Measurements from ENCODE around the gene PLXDC1. TPM values are rescaled to one million over a fixed set of nuclear protein-coding genes. Genes with fewer than 3 reads are reported as not detected.

The PLXDC1 gene
- total RNA-seq, 2 experiments from 2014 or later: 1.7 to 2.4 TPM

DNA sequence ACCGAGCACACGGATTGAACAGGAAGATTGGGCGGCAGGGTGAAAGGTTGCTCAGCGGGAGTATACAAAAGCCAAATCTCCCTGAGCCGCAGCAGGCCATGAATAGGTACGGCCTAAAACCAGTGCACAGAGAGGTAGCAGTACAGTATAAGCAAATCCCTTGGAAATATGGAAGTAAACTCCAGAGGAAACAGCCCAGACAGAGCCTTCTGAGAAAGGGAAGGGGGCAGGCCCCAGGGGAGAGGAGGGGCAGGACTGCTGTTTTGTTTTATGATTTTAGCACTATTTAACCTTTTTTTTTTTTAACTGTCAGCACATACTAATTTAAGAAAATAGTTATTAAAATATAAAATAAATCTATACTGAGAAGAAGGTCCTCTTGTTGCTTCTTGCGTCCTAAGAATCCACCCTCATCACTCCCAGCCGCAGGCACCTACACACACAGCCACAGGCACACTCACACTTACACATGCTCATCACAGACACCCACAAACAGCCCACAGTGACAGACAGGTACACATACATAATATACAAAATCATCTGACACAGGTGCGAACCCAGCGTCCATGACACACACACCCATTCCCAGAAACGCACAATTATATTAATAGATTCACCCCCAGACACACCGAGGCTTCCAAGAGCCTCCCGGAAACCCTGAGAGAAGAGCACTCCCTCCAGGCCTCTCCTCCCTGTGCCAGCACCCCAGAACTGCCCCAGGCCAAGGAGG, 12.8 kb downstream of the PLXDC1 start:
- Mint-ChIP-seq H3K9me3 (no peaks in the 10 kb centered on the region), H3K27me3 (no peaks in the 10 kb centered on the region), H3K4me1 (ENCODE audit: low read depth) (no peaks in the 10 kb centered on the region), H3K27ac (no peak overlapping the region), H3K4me3 (no peak overlapping the region), H3K36me3 (ENCODE audit: low read depth) (no peaks in the 10 kb centered on the region)
- intact Hi-C loops (cut with micrococcal nuclease): no loop called here
- no peak for ATAC-seq
- CTCF ChIA-PET: interaction anchor here (2.1 kb wide), 1 partner anchor 155 kb away, joined by 9 read pairs; no protein-coding TSS in a partner anchor
- TF ChIP-seq, protein P1, sequence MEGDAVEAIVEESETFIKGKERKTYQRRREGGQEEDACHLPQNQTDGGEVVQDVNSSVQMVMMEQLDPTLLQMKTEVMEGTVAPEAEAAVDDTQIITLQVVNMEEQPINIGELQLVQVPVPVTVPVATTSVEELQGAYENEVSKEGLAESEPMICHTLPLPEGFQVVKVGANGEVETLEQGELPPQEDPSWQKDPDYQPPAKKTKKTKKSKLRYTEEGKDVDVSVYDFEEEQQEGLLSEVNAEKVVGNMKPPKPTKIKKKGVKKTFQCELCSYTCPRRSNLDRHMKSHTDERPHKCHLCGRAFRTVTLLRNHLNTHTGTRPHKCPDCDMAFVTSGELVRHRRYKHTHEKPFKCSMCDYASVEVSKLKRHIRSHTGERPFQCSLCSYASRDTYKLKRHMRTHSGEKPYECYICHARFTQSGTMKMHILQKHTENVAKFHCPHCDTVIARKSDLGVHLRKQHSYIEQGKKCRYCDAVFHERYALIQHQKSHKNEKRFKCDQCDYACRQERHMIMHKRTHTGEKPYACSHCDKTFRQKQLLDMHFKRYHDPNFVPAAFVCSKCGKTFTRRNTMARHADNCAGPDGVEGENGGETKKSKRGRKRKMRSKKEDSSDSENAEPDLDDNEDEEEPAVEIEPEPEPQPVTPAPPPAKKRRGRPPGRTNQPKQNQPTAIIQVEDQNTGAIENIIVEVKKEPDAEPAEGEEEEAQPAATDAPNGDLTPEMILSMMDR (IDR thresholded peaks at IDR 0.05): no peak
- no peak for DNase-seq
- POLR2A ChIA-PET: interaction anchor here (0.5 kb wide), 1 partner anchor 155 kb away, joined by 3 read pairs; no protein-coding TSS in a partner anchor

DNA sequence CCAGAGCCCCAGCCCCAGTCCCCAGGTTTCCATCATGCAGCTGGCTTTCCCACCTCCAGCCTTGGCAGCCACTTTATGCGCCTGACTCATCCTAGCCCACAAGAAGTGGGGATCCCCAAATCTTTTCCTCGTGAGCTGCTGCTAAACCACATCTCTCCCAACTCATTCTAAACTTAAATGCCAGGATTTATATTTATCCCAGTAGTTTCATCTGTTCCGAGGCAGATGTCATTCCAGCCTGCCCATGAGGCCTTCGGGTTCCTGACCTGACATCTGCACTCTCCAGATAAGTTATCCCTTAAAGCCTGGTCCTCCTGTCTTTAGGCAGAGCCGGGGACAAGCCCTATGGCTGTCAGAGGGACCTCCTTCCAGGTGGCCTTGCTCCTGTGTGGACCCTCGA, 16.6 kb downstream of the PLXDC1 start:
- H3K36me3 Mint-ChIP-seq (ENCODE audit: low read depth): no peaks in the 10 kb centered on the region
- ChIA-PET POLR2A (no interaction called here), CTCF (interaction anchor here (1.1 to 2.3 kb wide), 3 partner anchors 10 to 152 kb away, joined by 3 to 8 read pairs (median 6); no protein-coding TSS in a partner anchor)
- H3K27me3 Mint-ChIP-seq: no peaks in the 10 kb centered on the region
- H3K4me1 Mint-ChIP-seq (ENCODE audit: low read depth): no peaks in the 10 kb centered on the region
- no peaks in the 10 kb centered on the region for H3K9me3 Mint-ChIP-seq
- TF ChIP-seq, protein P1 (IDR thresholded peaks at IDR 0.05): no peak
- intact Hi-C loops (cut with micrococcal nuclease): no loop called here
- H3K4me3 Mint-ChIP-seq: no peak overlapping the region
- ATAC-seq: no peak
- no peak overlapping the region for H3K27ac Mint-ChIP-seq
- no peak for DNase-seq

DNA sequence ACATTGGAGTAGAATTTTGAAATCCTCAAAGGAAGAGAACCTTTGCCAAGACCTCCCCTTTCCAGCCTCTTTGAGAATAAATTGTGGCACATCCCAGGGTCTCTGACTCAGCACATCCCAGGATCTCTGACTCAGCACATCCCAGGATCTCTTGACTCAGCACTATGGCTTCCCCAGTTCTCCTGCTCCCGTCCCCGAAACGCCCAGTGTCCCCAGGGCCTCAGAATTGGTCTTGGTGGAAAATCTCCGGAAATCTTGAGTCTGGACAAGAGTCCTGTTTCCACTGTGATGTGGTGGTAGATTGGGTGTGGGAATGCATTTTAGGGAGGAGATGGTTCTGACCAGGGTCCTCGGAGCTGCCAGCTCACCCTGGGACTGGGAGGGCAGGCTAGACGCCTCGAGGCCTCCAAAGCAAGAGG, 19.2 kb downstream of the PLXDC1 start:
- Mint-ChIP-seq H3K4me1 (ENCODE audit: low read depth) (no peaks in the 10 kb centered on the region), H3K27ac (no peak overlapping the region), H3K27me3 (no peaks in the 10 kb centered on the region), H3K36me3 (ENCODE audit: low read depth) (no peaks in the 10 kb centered on the region), H3K9me3 (no peaks in the 10 kb centered on the region), H3K4me3 (no peak overlapping the region)
- ChIA-PET POLR2A (no interaction called here), CTCF (no interaction called here)
- TF ChIP-seq, protein P1 (IDR thresholded peaks at IDR 0.05): no peak
- ATAC-seq: no peak
- intact Hi-C loops (cut with micrococcal nuclease): no loop called here
- DNase-seq: no peak

DNA sequence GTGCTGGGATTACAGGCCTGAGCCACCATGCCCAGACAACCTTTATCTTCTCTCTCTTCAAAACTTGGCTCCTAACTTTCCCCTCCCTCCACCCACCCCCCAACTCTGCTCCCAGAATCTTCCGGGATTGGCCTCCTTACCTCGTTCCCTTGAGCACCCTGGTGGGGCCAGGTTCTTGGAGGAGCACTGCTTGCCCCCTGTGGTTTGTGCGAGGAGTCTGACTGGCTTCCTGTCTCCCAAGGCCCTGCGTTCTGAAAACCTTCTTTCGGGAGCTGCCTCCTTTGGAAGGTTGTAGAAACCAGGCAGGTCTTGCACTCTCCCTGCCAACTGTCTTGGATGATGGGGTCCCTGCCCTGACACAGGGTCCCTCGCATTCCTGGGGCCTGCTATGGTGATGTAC, 19.8 kb downstream of the PLXDC1 start:
- no peaks in the 10 kb centered on the region for H3K4me1 Mint-ChIP-seq (ENCODE audit: low read depth)
- CTCF ChIA-PET: no interaction called here

GRCh38 chr17:39130205-39130604, 21.2 kb downstream of the PLXDC1 start:
- POLR2A ChIA-PET: no interaction called here
- no peaks in the 10 kb centered on the region for H3K4me1 Mint-ChIP-seq (ENCODE audit: low read depth)
- no peaks in the 10 kb centered on the region for H3K9me3 Mint-ChIP-seq
- ATAC-seq (no peak), DNase-seq (no peak)
- H3K36me3 Mint-ChIP-seq (ENCODE audit: low read depth): no peaks in the 10 kb centered on the region
- CTCF ChIA-PET: no interaction called here
- H3K27ac Mint-ChIP-seq: no peak overlapping the region
- intact Hi-C loops (cut with micrococcal nuclease): no loop called here
- H3K27me3 Mint-ChIP-seq: no peaks in the 10 kb centered on the region
- H3K4me3 Mint-ChIP-seq: no peak overlapping the region
- TF ChIP-seq, protein P1 (IDR thresholded peaks at IDR 0.05): no peak

More for the DNA sequence above, 19.8 kb downstream of the PLXDC1 start:
- Mint-ChIP-seq H3K36me3 (ENCODE audit: low read depth) (no peaks in the 10 kb centered on the region), H3K9me3 (no peaks in the 10 kb centered on the region), H3K27ac (no peak overlapping the region), H3K4me3 (no peak overlapping the region), H3K27me3 (no peaks in the 10 kb centered on the region)
- ATAC-seq (no peak), DNase-seq (no peak)
- TF ChIP-seq, protein P1 (IDR thresholded peaks at IDR 0.05): no peak
- POLR2A ChIA-PET: no interaction called here
- intact Hi-C loops (cut with micrococcal nuclease): no loop called here

Data from activated CD8-positive, alpha-beta T cell treated with anti-CD3 and anti-CD28 coated beads for 36 hours (primary cell).